Measurements from ENCODE around the gene TBXA2R.
"Not testable (repeated sequence)": the region's sequence is repeated elsewhere in the genome, so short reads cannot be mapped to it uniquely, and the experiment has no call there.

Gene TBXA2R

DNA sequence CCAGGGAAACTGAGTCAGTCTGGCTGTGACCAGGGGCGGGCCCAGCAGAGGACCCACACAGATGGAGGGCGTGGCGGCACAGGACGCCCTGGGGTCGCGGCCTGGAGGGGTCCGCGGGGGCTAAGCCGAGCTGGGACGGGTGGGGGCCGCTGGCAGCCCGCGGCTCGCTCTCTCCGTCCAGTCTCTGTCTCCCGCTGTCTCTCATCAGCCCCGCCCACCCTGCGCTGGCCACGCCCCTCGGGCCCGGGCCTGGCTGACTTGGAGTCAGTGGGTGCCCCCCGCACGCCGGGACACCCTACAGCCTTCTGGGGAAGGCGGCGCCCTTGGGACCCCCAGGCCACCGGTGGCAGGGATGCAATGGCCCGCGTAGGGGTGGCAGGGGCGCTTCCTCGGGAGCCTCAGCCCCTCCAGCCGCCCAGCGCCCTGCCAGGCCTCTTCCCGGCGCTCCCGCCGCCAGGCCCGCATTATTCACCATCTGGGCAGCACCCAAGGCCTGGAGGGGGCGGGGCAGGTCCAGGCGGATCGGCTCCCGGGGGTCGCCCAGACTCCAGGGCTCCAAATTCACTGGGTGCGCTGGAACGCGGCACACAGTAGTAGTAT lies at the start of gene TBXA2R:
Gene TBXA2R (minus strand): TSS at position 186 of the 600 bp plus-strand sequence. CDS start 6,241 bp downstream, outside the sequence.
- DNase-seq (ENCODE audit: low read depth) = peak; percentile 37

DNA sequence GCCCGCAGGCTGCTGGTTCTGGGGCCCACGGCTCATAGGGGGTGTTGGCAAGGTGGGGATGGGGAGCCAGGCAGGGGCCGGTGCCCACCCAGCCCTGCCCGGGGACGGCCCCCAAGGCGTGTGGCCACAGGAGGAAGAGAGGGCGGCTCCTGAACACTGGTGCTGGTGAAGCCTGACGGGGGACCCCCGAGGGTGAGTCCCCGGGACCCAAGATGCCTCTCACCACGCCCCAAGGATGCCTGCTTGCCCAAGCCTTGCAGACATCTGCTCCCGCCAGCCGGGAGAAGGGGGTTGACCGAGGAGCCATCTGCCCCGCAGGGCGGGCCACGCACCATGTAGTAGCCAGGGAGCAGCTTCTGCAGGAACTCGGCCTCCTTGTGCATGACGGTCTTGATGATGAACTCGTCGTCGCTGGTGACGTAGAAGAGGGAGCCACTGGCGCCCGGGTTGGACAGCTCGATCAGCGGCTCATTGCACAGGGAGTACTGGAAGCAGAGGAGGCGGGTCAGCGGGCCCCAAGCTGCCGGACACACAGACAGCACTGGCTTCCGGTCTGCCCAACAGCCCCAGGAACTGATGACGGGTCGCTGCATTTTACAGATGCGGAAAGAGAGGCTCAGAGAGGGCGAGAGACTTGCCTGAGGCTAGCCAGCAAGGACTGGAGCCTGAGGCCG lies 49.5 kb upstream of the TBXA2R start:
- no peak for DNase-seq (ENCODE audit: low read depth)

DNA sequence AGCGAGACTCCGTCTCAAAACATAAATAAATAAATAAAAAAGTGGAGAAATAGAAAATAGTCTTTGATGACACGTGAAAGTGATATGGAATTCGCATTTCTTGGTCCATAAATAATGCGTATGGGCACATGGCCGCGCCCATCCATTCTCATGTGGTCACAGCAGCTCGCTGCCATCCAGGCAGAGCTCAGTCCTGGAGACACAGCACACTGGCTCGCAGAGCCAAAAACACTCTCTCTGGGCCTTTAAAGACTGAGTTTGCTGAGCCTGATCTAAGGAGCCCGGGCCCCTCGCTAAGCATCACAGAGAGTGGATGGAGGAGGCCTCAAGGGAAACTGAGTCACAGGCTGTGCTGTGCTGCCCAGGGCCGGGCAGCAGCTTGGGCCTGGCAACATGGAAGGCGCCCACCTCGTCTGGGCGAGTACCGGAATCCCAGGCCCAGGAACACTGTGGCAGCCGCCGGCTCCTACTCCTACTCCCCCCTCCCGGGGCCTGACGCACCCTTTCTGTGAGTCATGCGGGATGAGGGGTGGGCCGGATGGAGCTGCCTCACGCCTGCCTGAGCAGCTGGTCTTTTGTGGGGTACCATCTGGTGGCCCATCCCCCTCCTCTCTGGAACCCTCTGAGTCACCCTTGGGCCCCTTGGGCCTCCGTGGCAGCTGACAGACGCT lies 48.9 kb upstream of the TBXA2R start:
- no peak for DNase-seq (ENCODE audit: low read depth)

DNA sequence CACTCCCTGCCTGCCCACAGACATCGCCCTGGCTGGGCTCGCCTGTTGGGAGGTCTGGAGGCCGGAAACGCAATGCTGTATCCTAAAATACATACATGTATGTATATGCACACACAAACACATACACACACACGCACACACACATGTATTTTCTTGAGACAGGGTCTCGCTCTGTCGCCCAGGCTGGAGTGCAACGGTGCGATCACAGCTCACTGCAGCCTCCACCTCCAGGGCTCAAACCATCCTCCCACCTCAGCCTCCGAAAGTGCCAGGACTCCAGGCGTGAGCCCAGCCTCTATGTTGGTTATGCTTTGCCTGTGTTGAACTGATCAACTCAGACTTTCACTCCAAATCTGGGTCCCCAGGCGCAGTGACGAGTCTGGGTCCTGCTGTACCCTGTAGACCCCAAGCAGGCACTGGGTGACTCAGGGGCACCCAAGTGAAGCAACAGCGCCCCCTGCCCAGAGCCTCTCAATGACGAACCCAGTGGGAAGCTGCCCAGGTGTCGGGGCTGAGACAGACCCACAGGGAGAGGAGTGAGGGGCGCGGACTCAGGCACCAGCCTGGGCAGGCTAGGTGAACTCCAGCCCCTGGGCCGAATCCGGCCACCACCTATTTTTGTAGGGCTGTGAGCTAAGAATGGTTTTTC lies 47.3 kb upstream of the TBXA2R start:
- DNase-seq (ENCODE audit: low read depth) = no peak

DNA sequence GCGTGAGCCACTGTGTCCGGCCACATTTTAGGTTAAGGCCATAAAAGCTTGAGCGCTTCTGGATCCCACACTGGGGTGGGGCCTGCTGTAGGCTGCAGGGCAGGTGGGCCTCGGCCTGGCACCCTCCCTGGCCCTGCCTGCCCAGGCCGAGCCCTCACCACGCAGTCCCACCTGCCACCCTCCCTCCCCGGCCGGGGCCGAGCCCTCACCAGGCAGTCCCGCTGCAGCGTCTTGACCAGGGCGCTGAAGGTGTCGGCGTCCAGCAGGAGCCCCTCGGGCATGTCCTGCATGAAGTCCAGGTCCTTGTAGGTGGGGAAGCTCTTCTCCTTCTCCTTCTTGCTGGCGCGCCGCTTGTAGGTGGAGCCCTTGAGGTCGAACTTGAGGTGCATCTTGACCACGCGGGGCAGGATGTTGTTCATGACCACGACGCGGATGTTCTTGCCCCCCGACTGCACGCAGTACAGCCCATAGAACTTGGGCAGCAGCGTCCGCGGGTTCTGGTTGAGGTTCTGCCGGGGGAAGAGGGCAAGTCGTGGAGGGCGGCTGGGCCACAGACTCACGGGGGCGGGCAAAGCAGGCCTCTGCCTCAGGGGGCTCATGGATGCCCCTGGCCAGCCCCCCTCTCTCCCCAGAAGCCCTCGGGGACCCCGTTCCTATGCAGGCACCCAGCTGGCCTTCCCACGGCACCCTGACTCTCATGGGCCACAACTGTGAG lies 46.6 kb upstream of the TBXA2R start:
- no peak for DNase-seq (ENCODE audit: low read depth)

DNA sequence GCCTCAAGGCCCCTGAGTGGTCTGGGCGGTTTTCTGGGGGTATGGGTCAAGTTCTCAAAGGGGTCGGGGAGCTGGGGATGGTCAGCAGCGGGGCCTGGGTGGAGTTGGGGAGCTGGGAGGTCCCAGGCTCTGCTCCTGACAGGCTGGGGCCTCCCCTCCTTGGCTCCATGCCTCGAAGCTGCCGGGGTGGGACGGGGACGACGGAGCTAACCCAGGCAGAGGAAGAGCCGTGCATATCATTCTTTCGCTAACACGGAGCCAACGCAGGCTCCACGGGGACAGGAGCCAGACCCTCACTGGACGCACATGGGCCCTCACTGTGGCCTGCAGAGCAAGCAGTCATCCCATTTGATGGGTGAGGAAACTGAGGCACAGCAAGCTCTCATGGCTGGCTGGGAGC lies 45.7 kb upstream of the TBXA2R start:
- no peak for DNase-seq (ENCODE audit: low read depth)

DNA sequence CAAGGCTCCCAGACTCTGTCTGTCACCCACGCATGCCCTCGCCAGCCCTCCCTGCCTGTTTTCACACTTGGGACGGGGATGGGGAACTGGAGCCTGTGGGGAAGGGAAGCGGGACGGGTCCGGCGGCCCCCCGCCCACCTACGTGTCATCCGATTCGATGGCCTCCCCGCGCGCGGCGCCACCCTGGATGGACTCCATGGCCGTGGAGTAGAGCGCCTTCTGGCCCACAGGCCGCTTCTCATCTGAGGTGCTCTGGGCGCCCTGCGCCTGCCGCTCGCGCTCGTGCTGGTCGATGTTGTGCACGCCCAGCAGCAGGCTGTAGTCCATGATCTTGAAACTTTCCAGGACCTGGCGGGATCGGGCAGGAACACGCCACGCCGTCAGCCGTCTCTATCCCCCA lies 45.0 kb upstream of the TBXA2R start:
- DNase-seq (ENCODE audit: low read depth) = no peak

DNA sequence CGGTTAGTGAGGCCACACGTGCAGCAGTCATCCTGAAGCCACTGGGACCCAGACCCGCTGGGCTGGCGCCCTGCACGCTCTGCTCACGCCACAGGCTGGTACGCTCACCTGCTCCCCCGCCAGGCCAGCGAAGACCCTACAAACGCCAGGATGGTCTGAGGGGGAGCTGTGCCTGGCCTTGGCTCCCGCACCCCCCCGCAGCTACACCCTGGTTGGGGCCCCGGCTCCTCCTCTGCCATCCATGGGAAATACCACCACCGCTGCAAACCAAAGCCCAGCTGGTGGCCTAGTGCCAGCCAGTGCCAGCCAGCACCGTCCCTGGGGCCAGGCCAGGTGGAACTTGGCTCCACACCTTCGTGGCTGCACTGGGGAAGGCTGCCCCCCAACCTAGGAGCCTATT lies 43.2 kb upstream of the TBXA2R start:
- DNase-seq (ENCODE audit: low read depth) = no peak

DNA sequence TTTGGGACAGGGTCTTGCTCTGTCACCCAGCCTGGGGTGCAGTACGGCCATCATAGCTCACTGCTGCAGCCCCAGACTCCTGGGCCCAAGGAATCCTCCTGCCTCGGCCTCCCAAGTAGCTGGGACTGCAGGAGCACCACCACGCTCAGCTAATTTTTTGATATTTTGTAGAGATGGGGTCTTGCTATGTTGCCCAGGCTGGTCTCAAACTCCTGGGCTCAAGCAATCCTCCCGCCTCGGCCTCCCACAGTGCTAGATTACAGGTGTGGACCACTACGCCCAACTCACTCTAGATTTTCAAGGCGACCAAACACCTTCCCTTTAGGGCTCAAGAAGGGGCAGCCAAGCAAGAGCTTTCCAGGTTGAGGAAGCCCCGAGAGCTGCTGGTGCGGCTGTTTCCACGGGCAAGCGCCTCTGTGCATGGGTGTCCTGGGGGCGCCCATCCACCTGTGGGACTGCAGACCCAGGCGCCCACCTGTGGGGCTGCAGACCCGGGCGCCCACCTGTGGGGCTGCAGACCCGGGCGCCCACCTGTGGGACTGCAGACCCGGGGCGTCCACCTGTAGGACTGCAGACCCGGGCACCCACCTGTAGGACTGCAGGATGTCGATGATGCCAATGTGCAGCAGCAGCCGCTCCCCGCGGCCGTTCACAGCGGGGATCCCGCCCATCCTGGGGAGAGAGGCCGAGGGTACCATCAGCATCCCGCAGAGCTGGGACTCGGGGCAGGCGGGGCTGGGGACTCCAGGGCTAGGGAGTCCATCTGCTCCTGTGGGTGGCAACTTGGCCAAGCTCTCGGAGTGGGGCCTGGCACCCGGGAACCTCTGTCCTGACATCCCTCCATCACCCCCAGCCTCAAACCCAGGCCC lies 41.6 kb upstream of the TBXA2R start:
- DNase-seq (ENCODE audit: low read depth) = no peak

DNA sequence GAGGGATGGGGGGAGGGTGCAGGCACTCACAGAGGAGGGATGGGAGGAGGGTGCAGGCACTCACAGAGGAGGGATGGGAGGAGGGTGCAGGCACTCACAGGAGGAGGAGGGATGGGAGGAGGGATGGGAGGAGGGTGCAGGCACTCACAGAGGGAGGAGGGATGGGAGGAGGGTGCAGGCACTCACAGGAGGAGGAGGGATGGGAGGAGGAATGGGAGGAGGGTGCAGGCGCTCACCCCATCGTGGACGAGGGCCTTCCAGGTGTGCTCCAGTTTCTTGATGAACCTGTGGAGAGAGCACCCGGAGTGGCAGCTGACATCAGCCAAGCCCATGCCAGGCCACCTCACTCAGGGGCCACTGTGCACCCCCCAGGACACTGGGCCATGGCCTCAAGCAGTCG lies 40.4 kb upstream of the TBXA2R start:
- DNase-seq (ENCODE audit: low read depth) = not testable (repeated sequence)

DNA sequence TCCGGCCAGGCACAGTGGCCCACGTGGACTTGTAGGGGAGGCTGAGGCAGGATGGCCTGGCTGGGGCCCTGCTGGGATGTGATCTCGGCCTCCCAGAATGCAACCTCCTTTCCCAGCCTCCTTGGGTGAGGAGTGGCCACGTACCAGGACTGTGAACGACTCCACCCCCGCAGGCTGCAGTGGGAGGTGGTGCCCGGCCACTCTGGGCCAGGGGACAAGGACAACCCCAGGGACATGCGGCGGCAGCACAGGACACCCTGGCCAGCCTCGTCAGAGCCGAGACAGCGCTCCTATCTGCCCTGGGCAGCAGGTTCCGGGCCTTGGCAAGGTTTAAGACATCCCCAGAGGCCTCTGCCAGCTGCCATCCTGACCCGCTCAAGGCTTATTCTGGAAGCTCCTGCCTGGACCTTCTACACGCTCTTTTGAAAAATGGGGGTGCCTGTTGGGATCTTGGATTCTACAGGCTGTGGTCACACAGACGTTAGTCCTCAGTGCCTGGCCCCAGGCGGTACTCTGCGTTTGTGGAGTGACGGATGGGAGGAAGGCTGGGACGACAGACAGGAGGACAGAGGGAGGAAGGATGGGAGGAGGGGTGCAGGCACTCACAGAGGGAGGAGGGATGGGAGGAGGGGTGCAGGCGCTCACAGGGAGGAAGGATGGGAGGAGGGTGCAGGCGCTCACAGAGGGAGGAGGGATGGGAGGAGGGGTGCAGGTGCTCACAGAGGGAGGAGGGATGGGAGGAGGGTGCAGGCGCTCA lies 39.8 kb upstream of the TBXA2R start:
- no peak for DNase-seq (ENCODE audit: low read depth)

DNA sequence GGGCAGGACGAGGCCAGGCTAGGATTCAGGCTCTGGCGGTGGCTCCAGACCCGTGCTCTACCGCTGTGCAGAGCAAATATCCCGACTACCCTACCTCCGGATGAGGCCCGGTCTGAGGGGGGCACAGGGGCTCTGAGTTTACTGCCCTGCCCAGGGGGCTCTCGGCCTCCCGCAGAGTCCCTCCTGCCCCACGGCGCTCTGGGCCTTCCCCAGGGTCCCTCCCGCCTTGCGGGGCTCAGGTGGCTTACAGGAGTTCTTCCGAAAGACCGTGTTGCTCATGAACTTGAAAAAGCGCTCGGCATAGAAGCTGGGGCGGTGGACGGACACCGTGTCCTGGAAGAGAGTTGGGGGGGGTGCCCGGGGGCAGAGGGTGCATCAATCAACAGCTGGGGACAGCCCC lies 39.1 kb upstream of the TBXA2R start:
- no peak for DNase-seq (ENCODE audit: low read depth)

DNA sequence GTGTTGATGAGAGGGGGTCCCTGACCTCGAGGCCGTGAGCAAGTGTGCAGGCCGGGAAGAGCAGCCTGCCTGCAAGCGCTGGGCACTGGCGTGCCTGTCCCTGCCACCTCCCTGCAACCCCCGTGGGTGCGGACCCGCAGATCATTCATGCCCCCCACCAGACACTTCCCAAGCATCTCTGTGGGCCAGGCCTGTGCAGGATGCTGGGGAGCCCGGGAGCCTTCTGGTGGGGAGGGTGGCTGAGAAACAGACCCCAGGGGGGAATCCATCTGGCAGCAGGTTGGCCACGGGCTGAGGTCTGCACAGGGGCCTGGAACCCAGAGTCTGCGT lies 38.4 kb upstream of the TBXA2R start:
- no peak for DNase-seq (ENCODE audit: low read depth)

DNA sequence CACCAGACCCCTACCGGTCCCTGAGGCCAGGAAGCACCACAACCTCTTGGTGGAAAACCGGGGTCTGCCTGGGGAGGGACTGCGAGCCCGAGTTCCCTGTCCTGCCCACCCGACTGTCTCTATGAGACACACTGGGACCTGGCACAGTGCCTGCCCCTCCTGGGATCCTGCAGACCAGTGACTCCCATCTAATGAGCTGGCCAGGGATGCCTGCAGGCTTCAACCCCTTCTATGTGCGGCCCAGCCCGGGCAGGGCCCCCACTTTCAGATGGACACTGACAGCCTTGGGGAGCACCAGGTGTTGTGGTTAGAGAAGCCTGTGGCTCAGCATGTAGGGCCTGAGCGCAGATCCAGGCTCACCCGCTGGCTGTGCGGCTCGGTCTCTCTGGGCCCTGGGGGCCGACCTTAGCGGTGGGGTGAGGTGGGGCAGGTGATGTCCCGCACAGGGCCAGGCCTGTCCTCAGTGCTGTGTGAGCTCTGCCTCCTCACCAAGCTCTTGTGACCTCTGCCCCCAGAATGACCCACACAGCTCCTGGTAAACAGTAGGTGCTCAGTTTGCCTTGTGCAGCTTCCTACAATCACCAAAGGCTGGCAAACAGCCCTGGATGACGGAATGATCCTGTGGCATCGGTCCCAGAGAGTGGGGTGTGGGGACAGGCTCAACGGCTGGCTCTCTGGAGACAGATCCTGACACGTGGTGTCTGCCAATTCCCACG lies 37.8 kb upstream of the TBXA2R start:
- DNase-seq (ENCODE audit: low read depth) = no peak

DNA sequence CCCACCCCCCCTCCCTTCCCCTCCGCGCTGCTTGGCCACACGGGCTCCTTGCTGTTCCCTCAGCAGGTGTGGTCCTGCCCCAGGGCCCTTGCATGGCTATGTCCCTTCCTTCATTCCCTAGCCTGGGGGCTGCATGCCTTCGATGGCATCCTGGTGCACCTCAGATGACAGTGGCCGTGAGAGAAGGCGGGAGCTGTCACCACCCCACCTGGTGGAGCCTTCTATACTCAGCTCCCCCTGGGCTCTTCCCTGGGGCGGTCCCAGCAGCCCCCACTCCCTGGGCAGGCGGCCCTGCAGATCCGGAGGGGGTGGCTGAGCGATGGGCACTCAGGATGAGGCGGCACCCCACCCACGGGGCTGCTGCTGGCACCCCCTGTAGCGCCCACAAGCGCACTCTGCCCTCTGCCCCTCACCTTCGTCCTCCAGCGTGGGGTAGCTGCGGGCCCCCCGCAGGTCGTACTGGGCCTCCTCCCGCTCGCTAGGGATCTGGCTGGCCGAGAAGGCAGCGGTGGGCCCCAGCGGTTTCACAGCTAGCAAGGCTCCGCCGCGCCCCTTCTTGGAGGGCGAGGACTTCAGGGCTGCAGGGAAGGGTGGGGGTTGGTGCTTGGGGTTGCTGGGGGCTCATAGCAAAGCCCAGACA lies 37.1 kb upstream of the TBXA2R start:
- DNase-seq (ENCODE audit: low read depth) = no peak

DNA sequence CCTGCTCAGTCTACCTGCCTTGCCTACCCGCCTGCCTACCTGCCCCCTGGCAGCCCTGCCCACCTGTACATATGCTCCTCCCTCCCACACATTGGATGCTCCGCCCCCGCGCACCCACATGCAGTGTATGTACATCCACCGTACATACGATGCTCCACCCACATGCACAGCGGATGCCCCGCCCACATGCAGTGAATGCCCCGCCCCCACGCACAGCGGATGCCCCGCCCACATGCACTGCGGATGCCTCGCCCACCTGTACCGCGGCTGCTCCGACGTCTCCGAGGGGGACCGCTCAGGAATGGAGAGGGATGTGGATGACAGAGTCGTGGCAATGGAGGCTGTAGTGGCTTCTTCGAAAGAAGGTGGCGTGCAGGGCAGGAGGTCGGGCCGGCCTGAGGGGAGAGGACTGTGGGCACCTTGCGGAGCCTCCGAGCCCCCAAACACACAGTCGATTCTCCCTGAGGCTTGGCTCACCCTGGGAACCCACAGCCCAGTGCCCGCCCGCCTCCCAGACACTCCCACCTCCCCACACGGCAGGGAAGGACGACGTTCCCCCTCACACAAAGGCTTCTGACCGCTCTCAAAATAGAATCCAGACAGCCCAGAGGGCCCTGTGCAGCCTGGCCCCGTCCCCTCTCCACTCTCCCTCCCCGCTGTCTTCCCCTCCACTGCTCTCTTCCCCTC lies 36.5 kb upstream of the TBXA2R start:
- no peak for DNase-seq (ENCODE audit: low read depth)

DNA sequence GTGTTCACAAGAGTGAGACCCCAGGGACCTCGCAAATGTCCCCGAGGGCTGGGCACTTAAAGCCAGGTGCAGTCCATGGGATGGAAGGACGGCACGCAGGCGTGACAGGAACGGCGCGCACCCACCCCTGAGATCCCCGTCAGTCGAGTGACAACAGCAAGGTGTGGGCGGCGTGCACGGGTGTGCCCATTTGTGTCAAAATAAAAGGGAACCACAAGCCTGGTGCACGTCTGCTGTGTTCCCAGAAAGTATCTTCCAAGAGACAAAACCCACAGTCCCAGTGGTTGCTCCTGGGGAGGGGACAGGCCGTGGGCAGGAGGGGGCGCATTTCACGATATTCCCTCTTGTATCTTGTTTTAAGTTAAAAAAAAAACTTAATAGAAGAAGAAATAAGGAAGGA lies 35.6 kb upstream of the TBXA2R start:
- no peak for DNase-seq (ENCODE audit: low read depth)

DNA sequence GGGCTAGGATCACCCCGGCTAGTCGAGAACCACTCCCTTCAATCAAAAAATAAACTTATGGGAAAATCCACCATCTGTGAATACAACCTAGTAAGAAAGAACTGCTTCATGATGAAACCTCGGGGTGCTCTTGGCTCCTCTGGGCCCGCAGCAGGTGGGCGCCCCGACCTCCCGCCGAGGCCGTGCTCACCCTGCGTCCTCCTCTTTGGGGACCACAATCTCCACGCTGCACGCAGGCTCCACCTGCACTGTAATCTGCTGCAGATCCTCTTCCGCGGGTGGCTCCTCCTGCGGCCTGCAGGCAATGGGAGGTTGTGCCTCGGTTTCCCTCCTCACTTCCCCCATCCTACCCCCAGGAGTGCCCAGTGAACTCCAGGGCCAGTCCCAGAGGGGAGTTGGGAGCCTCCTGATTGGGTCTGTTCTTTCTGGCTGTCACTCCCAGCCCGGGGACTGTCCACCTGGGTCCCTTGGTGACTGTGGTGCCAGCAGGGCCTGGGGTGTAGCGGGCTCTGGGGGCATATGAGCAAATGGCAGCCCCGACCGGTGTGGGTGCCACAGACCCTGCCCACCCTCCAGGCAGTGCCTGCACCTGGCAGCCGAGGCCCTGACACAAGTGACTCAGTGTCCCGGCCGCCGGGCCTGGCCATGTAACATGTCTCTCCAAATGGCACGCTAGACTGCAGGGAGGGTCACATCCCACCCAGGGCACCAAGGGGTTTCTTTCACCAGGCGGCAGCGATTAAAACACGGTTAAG lies 35.0 kb upstream of the TBXA2R start:
- no peak for DNase-seq (ENCODE audit: low read depth)

Measured in stimulated activated CD8-positive, alpha-beta memory T cell treated with anti-CD3 and anti-CD28 coated beads, Interleukin-15, amount 100 ng/mL, for 24 hours (primary cell).